ENCODE data around the gene POLL.

POLL gene

DNA sequence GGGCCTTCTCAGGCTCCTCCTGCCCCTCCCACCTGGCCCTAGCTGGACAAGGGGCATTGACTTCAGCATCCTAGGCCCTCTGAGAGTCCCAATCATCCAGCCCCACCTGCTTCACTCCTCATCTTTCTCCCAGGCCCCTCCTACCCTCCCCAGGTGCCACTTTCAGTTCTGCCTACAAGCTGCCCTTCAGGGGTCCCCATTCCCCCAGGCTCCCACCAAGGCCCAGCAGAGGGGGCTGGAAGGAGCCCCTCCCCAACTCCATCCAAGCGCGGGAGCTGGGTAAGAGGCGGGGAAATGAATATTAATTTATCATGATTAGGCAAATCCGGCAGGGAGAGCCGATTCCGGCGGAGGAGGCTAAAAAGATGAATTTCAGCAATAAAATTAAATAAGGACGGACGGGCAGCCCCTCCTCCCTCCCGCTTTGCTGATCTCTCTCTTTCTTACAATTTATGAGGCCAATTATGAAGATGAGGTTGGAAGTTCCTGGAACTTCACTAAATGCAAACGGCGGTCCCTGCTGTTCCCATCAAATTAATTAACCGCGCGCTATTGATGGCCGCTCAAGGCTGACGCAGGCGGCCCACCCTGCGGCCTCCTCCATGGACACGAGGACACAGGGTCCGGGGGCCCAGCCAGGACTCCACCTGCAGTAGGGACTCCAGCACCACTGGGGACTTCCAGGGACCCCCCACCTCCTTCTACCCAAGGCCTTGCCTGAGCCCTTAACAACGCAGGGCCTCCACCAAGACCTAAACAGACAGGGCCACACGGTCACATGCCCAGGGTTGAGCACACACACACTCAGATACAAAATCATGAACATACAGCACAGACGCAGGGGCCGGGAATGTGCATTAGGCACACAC is 13.9 kb downstream of the POLL start:
- DNase-seq (ENCODE audit: low read depth) = no peak

DNA sequence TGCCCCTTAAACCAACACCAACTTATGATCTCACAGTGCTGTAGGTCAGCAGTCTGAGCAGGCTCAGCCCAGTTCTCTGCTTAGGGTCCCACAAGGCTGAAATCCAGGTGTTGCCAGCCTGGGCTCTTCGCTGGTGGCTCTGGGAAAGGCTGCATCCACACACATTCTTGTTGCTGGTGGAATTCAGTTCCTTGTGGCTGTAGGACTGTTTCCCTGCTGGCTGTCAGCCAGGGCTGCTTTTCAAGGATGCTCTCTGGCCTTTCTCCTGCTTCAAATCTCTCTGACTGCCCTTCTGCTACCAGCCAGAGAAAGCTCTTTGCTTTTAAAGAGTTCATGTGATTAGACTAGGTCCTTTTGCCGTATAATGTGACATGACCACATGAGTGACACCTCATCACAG is 15.3 kb downstream of the POLL start:
- no peak for DNase-seq (ENCODE audit: low read depth)

DNA sequence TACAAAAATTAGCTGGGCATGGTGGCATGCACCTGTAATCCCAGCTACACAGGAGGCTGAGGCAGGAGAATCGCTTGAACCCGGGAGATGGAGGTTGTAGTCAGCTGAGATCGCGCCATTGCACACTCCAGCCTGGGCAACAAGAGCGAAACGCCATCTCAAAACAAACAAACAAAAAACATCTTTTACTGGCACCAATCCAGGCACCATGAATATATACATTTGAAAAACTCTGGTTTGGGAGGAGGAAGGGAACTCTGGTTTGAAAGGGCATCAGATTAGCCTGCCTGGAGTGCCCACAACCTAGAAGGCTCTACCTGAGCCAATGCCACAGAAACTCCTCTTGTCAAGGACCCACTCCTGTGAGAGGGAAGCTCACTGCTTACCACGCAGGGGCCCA is 15.9 kb downstream of the POLL start:
- no peak for DNase-seq (ENCODE audit: low read depth)

DNA sequence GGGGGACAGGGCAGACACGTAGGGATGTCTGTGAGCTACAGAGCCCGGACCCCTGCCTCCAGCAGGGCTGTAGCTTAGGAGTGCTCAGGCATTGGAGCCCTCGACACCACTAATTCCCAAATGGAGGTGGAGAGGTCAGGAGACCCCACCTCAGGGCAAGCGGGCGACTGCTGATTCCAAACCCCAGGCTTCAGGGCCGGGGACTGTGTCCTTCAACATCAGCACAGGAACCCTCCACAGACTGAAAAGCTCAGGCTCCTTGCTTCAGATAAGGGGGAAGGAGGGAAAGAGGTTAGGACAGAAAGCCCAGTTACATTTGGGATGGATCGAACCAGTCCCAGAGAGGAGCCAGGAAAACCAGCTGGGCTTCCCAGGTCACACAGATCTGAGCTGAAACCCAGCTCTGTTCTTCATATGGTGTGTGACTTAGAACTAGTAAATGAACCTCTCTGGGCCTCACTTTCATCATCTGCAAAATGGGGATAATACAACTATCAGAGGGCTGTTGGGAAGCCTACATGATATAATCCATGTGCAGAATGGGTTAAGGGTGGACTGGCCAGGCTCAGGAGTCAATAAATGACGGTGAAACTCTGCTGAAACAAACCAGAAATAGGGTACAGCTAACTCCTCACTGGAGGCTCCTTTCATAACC is 16.7 kb downstream of the POLL start:
- DNase-seq (ENCODE audit: low read depth) = no peak

DNA sequence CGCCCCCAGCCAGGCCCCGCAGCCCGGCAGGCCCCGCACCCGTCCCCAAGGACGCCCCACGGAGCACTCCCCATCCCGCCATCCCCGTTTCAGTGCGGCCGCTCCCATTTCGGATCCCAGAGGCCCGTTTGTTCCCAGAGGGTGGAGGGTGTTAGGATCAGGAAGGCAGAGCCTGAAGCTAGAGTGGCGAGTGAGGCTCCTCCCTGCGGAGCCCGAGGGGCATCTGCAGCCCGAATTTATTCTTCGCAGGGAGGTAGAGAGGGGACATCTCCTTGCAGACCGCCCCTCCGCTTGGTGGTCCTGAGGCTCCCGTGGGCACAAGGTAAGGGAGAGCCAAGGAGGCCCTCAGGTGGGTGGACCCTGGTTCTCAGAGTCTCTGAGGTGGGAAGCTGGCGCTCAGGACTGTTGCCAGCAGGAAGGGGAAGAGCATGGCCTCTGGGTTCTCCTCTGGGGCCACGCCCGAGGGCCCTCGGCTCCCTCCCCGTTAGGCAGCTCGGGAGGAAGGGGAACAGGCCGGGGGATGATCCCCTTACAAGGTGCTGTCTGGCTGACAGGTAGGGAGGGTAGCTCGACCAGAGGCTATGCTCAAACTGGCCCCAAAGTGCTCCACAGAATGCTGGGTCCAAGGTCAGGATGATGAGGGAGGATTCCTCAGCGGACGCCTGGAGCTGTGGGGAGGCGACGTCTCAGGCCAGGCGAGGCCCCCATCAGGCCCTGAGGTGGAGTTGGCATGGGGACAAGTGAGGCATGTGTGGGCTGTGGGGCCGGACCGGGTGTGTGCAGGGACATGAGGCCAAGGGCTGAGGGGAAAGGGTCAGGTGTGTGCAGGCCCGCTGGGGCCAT is 17.4 kb downstream of the POLL start:
- DNase-seq (ENCODE audit: low read depth) = no peak

DNA sequence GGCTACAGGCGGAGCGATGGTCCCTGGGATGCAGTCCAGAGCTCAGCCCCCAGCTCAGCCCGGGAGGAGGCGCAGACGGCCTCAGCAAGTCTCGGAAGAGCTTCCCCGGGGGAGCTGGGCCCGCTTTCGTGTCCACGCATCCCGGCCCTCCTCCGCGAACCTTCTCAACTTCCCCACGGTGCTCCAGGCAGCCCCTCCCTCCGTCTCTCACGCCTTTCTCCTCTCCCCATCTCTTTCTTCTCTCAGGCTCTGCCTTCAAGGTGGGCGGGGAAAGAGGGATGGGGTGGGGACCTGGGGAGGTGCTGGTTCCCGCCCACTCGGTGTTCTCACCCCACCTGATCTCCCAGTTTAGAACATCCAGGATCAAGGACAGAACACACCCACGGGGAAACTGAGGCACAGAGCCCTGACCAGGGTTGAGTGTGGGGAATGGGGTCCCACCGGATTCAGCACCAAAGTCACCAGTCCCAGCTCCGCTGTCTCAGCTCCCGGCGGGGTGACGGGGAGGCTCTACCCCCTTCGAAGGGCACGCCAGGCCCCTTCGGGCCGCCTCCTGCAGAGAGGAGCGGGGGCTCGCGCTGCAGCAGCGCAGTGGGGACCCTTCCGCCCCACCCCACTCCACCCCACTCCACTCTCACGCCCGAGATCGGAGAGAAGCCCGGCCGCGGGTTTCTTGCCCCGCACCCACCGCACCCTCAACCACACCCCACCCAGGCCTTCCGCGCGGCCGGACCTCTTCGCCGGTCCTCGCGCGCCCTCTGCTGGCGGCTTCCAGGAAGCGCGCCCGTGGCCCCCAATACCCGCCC is 18.2 kb downstream of the POLL start:
- DNase-seq (ENCODE audit: low read depth) = no peak

DNA sequence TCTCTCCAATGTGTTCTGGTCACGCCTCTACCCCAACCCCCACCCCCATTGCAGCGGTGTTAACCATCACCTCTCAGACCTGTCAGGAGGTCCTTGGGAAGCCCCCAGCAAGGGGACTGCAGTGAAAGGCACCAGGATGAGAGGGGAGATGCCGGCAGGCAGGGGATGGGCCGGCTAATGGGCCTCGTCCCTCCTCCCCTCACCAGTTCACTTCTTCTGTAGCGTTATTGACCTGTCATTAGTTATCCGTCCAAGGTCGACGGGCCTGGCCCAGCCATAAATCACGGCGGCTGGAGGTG is 18.8 kb downstream of the POLL start:
- DNase-seq (ENCODE audit: low read depth) = no peak

DNA sequence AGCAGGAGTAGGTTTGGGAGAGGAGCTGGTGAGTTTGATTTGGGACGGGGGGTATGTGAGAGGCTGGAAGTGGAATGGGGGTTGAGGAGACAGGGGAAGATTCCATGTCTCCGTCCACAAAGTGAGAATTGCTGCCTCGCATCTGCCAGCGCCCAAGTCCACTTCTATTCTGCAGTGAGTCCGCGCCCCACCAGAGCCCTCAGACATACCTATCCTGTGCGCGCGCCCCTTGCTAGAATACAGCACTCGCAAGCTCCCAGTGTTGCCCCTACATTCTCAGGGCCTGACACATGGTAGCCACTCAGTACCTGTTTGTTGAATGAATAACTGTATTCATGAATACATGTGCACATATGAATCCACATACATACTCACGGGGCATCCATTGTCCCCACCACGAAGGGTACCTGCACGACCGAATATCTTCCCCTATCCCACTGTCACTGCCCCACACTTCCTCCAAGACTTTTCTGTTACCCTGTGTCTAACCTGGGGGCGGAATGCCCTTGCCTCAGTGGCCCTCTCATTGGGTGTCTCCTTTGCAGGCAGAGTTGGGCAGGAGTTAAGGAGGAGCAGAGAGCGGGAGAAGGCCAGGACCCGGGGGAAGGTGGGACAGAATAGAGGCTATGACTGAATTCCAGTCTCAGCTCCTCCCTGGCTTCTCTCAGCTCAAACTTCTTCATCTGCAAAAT is 19.9 kb downstream of the POLL start:
- DNase-seq (ENCODE audit: low read depth) = no peak

DNA sequence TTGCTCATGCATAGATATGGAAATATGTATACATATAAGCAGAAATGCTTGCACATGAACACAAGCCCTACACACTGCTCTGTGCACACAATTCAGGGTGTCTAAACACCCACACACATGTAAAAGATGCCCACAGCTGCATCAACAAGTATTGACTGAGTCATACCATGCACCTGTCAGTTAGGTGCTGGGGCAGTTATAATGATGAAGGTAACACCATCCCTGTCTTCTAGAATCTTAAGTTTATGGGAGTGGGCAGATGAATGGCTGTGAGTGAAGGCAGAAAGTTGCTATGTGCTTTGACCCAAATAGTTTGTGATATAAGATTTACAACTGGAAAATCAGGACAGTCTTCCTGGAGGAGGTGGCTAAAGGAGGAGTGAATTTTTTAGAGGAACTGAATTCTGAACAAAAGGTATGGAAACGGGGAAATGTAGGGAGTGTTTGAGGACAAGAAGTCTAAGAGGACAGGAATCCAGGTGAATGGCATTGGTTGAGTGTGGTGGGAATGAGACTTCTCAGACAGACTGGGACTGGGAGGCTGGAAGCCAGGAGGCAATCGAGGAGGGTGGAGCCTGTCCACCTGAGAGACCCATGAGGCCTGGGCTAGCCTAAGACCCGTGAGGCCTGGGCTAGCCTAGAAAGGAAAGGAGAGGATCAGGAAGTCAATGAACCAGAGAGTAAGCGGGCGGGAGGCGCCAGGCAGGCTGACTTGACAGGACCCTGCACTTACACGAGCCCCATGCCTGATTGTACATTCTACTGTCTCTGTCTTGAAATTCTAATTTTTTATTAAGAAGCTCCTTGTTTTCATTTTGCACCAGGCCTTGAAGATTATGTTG is 20.7 kb downstream of the POLL start:
- DNase-seq (ENCODE audit: low read depth) = no peak

DNA sequence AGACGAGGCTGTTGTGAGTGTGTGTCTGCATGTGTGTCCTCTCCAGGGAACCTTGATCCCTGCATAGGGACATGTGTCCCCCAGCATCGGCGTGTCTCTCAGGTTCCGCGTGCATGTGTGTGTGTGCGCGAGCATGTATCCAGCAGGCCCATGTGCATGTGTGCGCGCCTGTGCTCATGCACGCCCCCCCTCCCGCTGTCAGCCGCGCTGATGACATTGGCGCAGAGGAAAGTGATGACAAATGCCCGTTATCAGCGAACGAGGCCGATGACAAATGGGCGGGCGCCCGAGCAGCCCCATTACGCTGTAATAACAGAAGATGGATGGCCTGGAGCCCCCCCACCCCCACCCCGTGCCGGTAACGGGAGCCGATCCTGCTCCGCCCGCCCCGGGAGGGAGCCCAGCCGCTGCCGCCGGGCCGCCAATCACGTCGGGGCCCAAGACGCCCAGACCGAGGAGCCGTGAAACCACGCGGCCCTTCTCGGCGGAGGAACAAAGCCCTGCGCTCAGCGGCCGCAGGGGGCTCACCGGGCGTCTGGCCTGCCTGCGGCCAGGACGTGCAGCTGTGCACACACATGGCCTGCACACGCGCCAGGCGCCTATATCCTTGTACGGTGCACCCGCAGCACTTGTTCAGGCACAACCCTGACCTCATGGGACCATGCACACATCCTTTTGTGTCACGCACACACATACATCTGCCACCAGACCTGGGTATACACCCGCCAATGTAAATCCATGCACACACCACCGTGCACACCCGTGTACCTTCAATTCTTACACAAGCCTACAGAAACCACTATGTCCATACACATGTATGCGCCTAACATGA is 21.5 kb downstream of the POLL start:
- no peak for DNase-seq (ENCODE audit: low read depth)

DNA sequence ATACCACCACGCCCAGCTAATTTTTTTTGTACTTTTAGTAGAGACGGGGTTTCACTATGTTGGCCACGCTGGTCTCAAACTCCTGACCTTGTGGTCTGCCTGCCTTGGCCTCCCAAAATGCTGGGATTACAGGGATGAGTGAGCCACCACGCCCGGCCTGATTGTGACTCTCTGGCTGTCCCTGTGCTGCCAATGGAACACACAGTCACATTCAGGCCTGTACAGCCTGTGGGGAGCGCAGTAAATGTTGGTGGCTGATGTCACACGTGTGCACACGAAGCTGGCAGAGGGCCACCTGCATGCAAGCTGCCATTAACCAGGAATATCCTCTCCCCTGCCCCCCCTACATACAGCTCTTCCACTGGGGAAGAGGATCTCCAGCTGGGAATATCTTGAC is 22.1 kb downstream of the POLL start:
- DNase-seq (ENCODE audit: low read depth) = no peak

DNA sequence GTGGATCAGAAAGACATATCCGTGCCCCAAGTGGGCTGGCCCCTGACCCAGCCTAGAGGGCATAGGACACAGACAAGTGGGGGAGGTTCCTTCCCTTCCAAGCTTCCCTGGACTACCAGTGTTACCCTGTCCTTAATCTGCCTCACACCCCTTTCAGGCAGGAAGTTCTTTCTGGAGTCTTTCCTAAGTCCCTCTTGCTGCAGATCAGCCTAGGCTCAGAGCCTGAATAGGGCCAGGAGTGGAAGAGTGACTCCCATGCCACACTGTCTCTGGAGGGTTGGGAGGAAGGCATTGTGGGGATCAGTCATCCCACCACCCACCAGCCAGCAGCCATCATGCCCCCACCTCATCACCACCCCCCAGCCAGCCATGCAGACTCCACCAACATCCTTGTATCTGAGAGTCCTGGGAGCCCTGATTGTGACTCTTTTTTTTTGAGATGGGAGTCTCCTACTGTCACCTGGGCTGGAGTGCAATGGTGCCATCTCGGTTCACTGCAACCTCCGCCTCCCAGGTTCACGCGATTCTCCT is 22.6 kb downstream of the POLL start:
- no peak for DNase-seq (ENCODE audit: low read depth)

DNA sequence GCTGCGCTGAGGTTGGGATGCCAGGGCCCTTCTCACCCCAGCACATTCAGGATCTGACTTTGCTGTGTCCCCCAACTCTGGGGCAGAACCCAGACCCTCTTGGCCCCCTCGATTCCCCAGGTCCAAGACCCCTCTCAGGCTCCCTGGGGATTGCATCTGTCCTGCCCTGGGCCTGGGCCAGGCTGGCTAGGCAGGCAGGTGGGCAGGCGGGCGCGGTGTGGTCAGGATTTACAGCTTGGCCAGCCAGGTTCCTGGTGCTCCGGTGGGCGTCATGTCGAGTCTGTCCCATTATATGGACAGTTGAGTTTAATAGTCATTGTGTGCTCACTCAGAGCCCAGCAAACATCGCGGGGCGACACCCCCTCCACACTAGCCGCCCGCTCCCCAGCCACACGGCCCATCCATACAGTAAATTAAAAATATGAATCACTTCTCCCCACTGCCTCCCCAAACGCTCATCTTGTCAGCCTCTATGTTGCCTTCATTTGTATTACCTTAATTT is 23.5 kb downstream of the POLL start:
- no peak for DNase-seq (ENCODE audit: low read depth)

DNA sequence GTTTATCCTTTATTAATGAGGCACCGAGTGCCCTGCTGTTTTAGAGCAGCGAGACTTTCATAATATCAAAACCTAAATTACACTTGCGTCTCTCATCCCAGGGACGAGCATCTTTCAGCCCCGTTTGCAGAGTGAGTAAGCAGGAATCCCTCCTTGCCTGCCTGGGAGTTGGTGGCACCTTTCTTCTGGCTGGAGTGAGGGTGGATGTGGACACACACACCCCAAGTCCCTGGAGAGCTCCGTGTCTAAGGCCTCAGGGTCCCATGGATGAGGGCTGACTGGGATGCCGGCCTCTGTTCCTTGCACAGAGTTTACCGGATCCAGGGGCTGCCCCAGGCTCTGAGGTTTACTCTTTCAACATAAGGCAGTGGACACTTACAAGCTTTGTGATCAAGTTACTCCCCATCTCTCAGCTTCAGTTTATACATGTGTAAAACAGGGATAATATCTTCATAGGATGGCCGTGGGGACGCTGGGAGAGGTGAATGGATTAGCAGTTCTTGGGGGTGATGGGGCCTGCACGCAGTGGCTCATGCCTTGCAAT is 24.5 kb downstream of the POLL start:
- DNase-seq (ENCODE audit: low read depth) = no peak

DNA sequence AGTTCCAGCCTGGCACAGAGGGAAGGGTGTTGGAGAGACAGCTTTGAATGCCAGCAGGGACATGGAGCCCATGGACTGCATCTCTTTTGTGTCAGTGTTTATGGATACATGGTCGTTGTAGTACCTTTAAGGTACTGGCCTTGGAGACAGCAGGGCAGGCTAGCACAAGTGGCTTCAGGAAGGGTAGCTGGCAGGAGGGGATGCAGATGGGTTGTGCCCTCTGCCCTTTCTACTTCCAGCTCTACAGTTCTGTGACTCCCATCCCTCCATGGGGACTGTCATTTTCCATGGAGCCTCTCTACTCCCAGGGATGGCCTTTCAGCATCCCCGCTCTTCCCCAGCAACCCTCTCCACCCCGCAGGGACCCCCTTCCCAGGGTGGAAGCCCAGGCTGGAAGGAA is 25.1 kb downstream of the POLL start:
- DNase-seq (ENCODE audit: low read depth) = no peak

DNA sequence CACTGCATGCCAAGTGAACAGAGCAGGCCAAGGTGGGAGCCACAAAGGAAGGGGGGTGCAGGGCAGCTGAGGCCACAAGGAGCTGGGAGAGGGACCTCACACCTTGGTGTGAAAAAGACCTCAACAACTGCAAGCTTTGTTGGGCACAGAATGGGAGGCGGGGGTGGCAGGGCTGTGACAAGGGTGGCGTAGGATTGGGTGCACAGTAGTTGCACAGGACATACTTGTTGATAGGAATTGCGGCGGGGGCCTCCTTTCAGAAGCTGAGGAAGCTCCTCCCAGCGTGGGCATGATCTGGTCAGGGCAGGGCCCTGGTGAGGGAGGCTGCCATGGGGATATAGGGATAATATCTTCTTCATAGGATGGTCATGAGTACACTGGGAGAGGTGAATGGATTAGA is 25.8 kb downstream of the POLL start:
- DNase-seq (ENCODE audit: low read depth) = no peak

DNA sequence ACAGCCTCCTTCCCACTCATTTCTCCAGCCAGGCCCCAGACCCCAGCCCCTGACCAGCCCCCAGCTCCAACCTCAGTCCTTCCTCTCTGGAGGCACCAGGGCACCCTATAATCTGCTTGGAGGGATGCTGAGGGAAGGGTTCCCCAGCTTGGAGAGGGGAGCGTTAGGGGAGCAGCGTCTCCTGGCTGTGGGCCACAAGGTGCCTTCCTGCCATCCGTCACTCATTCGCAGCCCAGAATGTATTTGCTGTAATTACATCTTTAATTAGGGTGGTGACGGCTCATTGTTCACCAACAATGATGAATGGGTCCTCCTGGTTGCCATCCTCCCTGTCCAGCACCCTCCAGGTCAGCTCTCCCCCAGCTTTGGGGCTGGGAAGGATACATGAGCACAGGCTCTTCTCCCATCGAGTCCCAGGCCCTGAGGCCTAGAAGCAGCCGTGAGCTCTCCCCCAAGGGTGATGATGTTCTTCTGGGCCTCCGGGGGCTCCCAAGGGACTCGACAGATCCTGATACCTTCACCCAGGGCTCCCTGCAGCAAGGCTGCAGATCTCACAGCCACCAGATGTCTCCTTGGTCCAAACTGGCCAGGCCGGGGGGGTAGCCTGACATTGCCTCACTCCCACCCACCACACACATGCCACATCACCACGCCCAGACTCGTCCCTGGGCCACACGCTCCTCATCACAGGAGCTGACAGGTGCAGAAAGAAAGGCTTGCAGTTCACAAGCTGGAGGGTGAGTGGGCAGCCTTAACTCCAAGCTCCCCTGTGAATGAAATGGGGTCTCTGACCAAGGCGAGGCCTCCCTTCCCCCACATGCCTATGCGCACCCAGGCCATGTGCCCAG is 26.8 kb downstream of the POLL start:
- DNase-seq (ENCODE audit: low read depth) = no peak

All from amniotic epithelial cell (primary cell).